Muscle layer of duodenum (tissue), 2 donors: ENCODE data around the gene ZNF600.
"Not testable (repeated sequence)": the region's sequence is repeated elsewhere in the genome, so short reads cannot be mapped to it uniquely, and the experiment has no call there.

Experiments
- H3K27ac ChIP-seq: one replicate; pipeline ENCODE4 v1.7.0; 2013; ENCODE audit warnings: mild to moderate bottlenecking, low read length
- H3K27me3 ChIP-seq: one replicate; pipeline ENCODE4 v1.7.0; 2013; ENCODE audit warnings: low read depth, mild to moderate bottlenecking, control low read depth, low read length
- H3K36me3 ChIP-seq, 2 donors: one replicate each; pipeline ENCODE4 v1.7.0; 2013; ENCODE audit warnings: low read length in 2 of 2, control low read depth in 1 of 2, mild to moderate bottlenecking in 1 of 2; ENCODE audit not compliant: insufficient read depth in 2 of 2, control insufficient read depth in 1 of 2
- H3K4me1 ChIP-seq, 2 donors: one replicate each; pipeline ENCODE4 v1.7.0; 2013; ENCODE audit warnings: low read length in 2 of 2, mild to moderate bottlenecking in 2 of 2, control low read depth in 1 of 2, moderate library complexity in 1 of 2; ENCODE audit not compliant: insufficient read depth in 2 of 2, control insufficient read depth in 1 of 2
- H3K4me3 ChIP-seq, 2 donors: one replicate each; pipeline ENCODE4 v1.7.0; 2013; ENCODE audit warnings: low read length in 2 of 2, low read depth in 1 of 2, mild to moderate bottlenecking in 1 of 2
- H3K9me3 ChIP-seq, 2 donors: one replicate each; pipeline ENCODE4 v1.7.0; 2013; ENCODE audit warnings: low read length in 2 of 2, control low read depth in 1 of 2, mild to moderate bottlenecking in 1 of 2; ENCODE audit not compliant: control insufficient read depth in 1 of 2
- donor health status: healthy.

Gene ZNF600

GRCh38 chr19:52786464-52787354 is at the start of gene ZNF600:
Gene ZNF600, minus strand, starts transcription at chr19:52786791. Its CDS starts 7,903 bp downstream, at chr19:52778888.
- H3K27me3 ChIP-seq, H3K36me3 ChIP-seq, H3K4me1 ChIP-seq, H3K9me3 ChIP-seq: not testable (repeated sequence)
- Histone ChIP-seq H3K27ac (peak within 1 kb of the TSS; percentile 60), H3K4me3 (peak within 1 kb of the TSS; percentile 78 to 80)

GRCh38 chr19:52834289-52834688 is 47.7 kb upstream of the ZNF600 start:
- not testable (repeated sequence) for H3K27me3 ChIP-seq, H3K27ac ChIP-seq, H3K4me1 ChIP-seq, H3K4me3 ChIP-seq
- Histone ChIP-seq H3K36me3 (peaks cover 2 to 17% of the 10 kb centered on the region in 2 donors), H3K9me3 (peaks cover 7 to 24% of the 10 kb centered on the region in 2 donors)

- not testable (repeated sequence) for H3K4me3 ChIP-seq, H3K27me3 ChIP-seq, H3K4me1 ChIP-seq, H3K27ac ChIP-seq
- Histone ChIP-seq H3K36me3 (peaks cover 0 to 12% of the 10 kb centered on the region in 2 donors), H3K9me3 (peaks cover 4 to 18% of the 10 kb centered on the region in 2 donors)
Observed at GRCh38 chr19:52833541-52833940, 47.0 kb upstream of the ZNF600 start.

- H3K9me3 ChIP-seq, H3K36me3 ChIP-seq, H3K27me3 ChIP-seq, H3K4me3 ChIP-seq, H3K4me1 ChIP-seq, H3K27ac ChIP-seq: not testable (repeated sequence)
Observed at GRCh38 chr19:52829866-52830265, 43.3 kb upstream of the ZNF600 start.

- Histone ChIP-seq H3K9me3 (no peaks in the 10 kb centered on the region), H3K36me3 (no peaks in the 10 kb centered on the region), H3K4me3 (no peak overlapping the region), H3K27me3 (no peaks in the 10 kb centered on the region), H3K4me1 (peaks cover 0 to under 1% of the 10 kb centered on the region in 2 donors), H3K27ac (no peak overlapping the region)
Observed at GRCh38 chr19:52825765-52826164, 39.2 kb upstream of the ZNF600 start.

- Histone ChIP-seq H3K4me1 (peaks cover 0 to 6% of the 10 kb centered on the region in 2 donors), H3K4me3 (no peak overlapping the region), H3K27ac (no peak overlapping the region), H3K27me3 (no peaks in the 10 kb centered on the region), H3K9me3 (no peaks in the 10 kb centered on the region), H3K36me3 (no peaks in the 10 kb centered on the region)
Observed at GRCh38 chr19:52823676-52824075, 37.1 kb upstream of the ZNF600 start.

GRCh38 chr19:52821204-52821960 is 34.8 kb upstream of the ZNF600 start, which contains the start of gene ZNF28:
Gene ZNF28, minus strand, starts transcription at chr19:52821633. Its CDS starts 3,675 bp downstream, at chr19:52817958.
- H3K36me3 ChIP-seq, H3K4me1 ChIP-seq, H3K27me3 ChIP-seq, H3K9me3 ChIP-seq: not testable (repeated sequence)
- Histone ChIP-seq H3K4me3 (peak within 1 kb of the TSS; percentile 64 to 65), H3K27ac (peak within 1 kb of the TSS; percentile 51)

- not testable (repeated sequence) for H3K27me3 ChIP-seq, H3K9me3 ChIP-seq, H3K36me3 ChIP-seq, H3K27ac ChIP-seq, H3K4me1 ChIP-seq
- peak overlapping the region; percentile 64 to 65 for H3K4me3 ChIP-seq
Observed at GRCh38 chr19:52820472-52821203, 34.0 kb upstream of the ZNF600 start.

- peaks cover 6 to 54% of the 10 kb centered on the region in 2 donors for H3K36me3 ChIP-seq
- H3K27me3 ChIP-seq, result no peaks in the 10 kb centered on the region
Observed at GRCh38 chr19:52809801-52810200, 23.2 kb upstream of the ZNF600 start.

GRCh38 chr19:52799950-52800640 is 13.5 kb upstream of the ZNF600 start:
- H3K4me3 ChIP-seq, result peak overlapping the region in 1 of 2 donors; percentile 46
- H3K36me3 ChIP-seq, result peaks cover 14 to 66% of the 10 kb centered on the region in 2 donors
- peaks cover 22 to 61% of the 10 kb centered on the region in 2 donors for H3K9me3 ChIP-seq
- not testable (repeated sequence) for H3K27ac ChIP-seq, H3K27me3 ChIP-seq, H3K4me1 ChIP-seq

More at GRCh38 chr19:52809801-52810200, 23.2 kb upstream of the ZNF600 start:
- Histone ChIP-seq H3K27ac (no peak overlapping the region), H3K9me3 (peaks cover 0 to 2% of the 10 kb centered on the region in 2 donors), H3K4me1 (no peaks in the 10 kb centered on the region), H3K4me3 (no peak overlapping the region)
